NCI-H774 (cell line): ENCODE data around the gene SLC25A13.

Experiments used
- DNase-seq: peaks from one replicate; lab custom pipeline; 2025; lab: John Stamatoyannopoulos, UW

Gene SLC25A13

DNA sequence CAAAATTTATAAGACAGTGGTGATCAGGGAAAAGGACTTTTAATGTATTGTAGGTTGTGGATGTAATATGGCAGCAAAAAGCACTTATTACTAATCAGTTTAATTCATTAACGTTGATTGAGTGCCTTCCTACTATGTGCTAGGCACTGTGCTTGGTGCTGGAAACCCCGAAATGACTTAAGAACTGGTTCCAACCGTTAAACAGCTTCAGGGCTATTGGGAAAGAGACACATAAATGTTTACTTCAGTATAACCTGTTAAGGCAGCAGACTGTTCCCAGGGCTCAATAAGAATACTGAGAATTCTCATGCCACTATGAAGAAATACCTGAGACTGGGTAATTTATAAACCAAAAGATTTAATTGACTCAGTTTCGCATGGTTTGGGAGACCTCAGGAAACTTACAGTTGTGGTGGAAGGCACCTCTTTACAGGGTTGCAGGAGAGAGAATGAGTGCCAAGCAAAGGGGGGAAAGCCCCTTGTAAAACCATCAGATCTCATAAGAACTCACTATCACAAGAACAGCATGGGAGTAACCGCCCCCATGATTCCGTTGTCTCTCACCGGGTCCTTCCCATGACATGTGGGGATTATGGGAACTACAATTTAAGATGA, 1.1 kb upstream of the SLC25A13 start:
- no peak for DNase-seq

DNA sequence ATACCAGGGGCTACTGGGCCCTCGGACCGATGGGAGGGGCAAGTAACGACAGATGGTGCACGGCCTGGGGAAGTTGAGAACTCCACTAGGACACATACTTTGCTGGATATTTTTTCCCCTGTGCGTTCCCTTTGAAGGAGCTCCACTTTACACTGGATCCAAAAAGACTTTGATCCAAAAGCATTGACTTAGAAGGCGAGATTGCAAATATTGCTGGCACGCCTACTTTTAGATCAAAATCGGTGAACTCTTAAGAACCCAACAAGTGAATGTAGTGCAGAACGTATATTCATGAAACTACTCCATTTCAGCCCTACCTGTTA, 436 bp upstream of the SLC25A13 start:
- no peak for DNase-seq

DNA sequence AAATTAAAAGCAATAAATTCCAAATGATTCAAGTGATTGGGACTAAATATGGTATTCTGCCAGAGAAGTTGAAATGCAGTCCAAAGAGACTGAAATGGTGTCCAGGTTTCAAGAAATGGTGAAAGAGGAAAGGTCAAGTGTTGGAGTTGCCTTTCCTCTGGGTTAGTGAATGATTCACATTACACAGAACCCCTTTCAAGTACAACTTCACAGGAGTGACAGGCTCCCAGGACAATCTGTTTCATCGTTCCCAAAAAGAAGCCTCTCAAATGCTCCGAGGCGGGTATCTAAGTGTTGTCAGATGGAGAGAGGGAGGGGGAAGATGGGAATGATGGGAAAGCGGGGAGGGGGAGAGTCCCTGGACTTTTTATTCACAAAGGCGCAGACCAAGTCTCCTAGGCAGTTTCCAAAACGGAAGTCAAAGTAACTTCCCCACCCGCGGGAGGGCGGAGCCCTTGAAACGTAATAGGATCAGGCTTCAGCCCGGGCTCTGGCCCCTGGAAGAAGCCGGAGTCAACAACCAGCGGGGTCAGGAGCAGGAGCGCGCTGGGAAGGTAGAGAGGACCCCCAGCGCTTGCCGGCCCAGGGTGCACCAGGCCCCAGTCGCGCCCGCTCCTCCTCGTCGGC, 754 bp downstream of the SLC25A13 start:
- DNase-seq, result peak; percentile 56

DNA sequence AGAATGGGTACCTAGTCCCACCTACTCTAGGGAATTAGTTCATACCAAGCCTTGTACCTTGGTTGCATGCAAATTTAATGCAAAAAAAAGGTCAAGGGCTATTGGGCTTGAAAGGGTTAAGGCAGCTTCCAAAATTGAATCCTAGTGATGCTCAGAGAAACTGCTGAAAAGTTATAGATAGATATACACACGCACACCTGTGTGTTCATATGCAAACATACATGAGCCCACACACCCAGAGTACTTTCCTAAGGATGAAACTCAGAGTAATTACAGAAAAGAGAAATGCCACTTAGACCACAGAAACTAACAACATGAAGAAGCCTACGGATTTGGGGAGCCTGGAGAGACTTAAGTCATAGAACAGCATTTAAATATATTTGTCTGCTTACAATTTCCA, 1.5 kb downstream of the SLC25A13 start:
- no peak for DNase-seq

DNA sequence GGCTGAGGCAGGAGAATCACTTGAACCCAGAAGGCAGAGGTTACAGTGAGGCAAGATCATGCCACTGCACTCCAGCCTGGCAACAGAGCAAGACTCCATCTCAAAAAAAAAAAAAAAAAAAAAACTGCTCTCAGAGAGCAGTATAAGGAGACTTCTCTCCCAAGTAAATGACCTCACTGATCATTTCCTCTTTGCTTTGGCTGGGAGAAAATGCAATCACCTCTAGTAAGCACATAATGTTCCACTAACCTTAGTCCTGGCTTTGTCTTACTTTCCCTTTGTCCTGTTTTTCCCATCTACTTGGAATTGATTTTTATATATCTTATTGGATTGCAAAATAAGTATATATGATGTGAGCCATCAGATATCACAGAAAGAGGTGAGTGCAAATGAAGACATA, 2.5 kb downstream of the SLC25A13 start:
- DNase-seq, result no peak

DNA sequence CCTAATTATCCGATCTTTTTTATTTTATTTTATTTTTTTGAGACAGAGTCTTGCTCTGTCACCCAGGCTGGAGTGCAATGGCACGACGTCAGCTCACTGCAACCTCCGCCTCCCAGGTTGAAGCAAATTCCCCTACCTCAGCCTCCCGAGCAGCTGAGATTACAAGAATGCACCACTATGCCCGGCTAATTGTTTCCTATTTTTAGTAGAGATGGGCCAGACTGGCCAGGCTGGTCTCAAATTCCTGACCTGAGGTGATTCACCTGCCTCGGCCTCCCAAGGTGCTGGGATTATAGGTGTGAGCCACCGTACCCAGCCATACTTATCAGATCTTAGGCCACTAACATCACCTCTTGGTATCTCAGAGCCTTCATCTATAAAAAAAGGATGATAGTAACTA, 4.9 kb downstream of the SLC25A13 start:
- DNase-seq, result no peak

DNA sequence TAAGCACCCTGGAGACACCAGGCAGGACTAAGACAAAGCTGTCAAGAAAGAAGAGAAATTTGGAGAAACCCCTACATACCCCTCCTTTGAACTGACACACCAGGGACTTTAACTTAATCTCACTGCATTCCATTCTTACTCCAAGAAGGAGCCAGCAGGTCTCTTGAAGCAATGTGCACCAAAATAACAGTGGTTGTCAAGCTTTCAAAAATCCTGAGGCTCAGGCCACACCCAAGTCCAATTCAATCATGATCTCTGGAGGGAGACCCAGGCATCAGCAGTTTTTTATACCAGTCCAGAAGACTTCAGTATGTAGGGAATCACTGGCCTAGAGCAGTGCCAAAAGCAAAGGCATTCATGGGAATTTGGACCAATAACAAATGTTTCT, 6.8 kb downstream of the SLC25A13 start:
- no peak for DNase-seq

DNA sequence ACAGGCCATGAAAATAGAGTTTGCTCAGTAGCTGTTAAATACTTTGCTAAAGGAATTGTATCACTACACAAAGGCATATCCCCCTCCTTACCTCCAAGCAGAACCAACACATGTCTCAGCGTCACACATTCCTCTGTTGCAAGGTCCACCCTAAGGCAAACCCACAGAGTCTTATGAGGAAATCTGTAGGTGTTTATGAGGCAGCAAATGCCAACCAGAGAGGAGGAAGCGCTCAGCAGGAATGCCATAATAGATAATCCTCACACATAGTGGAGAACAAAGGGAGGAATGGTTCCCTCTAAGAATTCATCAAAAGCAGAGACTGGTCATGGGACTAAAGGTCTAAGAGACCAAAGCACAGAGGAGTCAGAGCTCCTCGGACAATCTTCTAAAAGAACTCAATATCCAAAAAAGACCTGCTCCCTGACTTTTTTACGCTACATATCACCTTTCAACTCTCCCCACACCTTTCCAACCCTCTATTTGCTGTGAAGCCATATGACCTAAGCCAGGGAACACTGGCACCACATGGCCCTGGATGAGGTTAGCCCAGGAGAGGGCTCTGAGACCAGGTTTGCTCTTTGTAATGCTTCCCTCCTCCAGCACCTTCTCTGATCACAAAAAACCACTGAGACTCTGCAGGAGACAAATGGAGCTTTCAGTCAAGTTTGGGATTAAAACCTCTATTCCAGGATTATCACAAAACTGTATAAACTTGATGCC, 7.3 kb downstream of the SLC25A13 start:
- no peak for DNase-seq

DNA sequence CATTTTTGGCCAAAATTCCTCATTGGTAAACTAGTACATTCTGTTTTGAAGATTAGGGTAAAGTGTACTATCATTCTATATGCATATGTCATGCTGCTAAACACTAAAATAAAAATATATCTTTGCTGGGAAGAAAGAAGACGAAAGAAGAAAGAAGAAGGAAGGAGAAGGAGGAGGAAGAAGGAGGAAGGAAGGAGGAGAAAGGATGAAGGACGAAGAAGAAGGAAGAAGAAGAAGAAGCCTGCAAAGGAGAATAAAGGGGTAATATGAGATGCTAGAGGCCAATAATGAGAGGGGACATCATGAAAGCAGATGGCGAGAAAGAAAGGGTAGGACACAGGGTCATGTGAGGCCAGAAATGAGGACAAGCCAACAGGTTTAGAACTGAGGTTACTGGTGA, 8.0 kb downstream of the SLC25A13 start:
- DNase-seq, result no peak

DNA sequence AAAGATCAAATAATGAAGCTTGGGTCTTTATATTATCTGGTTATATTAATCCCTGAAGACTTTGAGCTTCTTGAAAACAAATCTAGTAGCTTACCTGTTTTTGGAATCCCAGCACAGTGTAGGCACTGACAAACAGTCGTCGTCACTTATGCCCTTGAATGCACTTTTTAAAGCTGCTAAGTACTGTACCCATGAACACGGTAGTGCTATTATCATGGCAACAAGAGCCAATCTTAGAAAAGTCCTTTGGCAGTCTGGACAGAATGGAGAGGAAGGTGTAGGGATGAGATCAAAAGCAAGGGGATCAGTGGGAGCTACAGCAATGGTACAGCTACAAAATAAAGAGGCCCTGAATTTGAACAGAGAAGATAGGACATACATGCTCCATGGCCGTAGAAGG, 9.4 kb downstream of the SLC25A13 start:
- no peak for DNase-seq

DNA sequence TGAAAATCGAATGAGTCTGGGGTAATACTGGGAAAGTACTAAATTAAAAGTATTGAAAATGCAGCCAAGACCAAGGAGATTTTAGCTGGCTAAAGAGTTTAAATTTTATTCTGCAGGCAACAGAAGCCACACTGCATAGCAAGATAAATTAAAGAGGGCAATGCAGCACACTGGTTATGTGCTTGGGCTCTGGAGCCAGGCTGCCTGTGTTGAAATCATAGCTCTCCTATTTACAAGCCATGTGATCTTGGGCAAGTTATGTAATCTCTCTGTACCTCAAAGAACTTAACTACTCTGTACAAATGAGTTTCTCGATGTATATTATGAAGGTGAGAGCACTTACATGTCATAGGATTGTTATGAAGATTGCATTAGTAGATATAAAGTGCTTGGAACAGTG, 9.9 kb downstream of the SLC25A13 start:
- no peak for DNase-seq

DNA sequence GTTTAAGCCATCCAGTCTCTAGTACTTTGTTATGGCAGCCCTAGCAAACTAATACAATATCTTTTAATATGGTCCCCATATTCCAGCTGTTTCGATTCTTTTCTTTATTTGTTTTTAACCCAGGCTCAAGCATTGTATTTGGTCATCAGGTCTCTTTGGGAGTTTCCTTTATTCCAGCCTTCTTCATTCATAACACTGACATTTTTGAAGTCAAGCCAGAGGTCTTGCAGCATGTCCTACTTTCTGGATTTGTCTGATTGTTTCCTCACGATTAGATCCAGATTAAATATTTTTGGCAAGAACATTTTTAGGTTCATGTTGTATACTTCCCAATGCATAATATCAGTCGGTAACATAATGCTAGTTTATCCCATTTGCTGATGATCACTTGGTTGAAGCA, 11.8 kb downstream of the SLC25A13 start:
- DNase-seq, result no peak

DNA sequence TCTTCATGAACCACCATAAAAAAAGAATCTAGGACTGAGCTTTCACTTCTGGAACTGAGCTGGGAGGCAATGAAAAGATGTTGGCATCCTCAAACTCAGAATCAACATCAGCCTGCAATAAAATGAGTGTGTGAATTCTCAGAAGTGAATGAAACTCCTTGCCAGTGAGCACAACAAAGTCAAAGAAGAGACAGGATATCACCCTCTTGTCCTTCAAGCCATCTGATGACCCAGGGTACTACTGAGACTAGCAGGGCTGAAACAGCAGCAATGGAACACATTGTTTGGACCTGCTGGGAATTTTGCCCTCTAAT, 13.0 kb downstream of the SLC25A13 start:
- DNase-seq, result no peak

DNA sequence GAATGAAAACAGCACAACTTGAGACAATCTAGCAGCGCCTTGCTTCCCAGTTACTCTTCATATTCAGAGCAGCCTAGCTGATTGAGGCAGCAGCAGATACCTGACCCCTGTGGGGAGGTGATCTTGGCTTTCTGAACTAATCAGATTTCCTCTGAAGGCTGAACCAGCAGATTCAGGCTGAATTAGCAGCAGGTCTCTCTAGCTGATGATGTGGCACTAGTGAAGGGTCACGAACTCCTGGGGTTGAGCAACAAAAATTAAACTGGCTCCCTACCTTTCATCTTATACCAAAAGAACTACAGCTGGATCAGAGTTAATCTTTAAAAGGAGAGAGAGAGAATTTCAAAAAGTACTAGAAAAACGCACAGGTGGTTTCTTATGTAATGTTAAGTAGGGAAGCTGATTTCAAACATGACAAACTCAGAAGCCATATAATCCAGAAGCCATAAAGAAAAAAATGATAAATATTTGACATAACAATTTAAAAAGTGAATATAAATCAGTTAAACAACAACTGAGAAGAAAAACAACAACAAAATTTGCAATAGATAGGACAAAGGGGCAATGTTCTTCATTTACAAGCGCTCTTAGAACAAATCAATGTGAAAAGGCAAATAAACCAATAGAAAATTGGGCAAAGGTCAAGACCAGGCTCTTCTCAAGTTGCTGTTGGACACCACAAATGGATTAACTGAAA, 13.5 kb downstream of the SLC25A13 start:
- no peak for DNase-seq

DNA sequence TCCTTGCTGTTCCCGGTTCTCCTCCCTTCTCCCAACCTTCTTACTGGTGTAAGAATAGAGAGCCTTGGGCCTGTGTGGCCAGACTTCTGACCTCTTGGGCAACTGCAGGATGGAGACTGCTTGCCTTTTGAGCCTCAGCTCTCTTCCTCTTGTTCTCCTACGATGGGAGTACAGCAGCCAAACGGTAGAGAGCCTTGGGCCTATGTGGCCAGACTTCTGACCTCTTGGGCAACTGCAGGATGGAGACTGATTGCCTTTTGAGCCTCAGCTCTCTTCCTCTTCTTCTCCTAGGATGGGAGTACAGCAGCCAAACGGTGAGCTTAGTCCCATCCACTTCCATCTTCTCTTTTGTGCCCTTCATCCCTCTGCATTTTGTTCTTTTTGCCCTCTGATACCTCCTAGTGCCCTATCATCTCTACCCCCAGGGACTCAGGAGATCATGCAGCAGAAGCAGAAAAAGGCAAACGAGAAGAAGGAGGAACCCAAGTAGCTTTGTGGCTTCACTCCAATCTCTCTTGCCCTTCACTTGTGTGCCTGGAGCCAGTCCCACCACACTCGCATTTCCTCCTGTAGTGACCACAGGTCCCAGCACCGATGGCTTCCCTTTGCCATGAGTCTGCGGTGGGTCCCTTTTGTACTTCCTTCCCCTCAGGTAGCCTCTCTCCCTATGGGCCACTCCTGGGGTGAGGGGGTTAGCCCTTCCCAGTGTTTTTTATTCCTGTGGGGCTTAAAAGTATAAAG, 15.3 kb downstream of the SLC25A13 start:
- no peak for DNase-seq

DNA sequence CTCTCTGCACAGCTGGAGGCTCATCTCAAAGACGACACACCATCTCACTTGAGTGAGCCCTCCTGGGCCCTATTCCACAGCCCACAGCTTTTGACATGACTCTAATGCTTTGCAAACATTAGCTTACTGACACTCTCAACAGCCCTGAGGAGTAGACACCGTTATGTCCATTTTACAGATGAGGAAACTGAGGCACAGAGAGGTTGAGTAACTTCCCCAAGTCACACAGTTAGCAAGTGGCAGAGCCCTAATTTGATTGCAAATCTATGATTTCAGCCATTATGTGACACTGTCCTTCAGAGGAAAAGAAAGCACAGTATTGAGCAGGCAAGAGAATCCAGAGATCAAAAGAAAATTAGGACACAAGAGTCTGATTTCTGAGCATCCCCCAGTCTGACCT, 16.0 kb downstream of the SLC25A13 start:
- no peak for DNase-seq

DNA sequence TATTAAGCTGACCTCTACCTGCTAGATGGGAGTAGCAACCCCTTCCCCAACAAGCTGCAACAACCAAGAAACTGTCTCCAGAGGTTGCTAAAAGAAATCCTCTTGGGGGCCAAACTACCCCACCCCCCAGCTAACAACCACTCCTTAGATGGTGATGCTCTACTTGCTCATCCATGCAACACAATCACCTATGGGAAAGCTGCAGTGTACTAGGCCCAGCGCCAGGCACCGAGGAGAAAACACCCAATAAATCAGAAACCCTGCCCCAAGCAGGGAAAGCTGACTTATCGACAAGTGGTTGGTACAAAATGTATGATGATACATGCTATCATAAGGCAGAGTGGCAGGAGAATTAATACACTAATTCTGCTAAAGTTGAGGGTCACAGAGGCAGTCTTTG, 17.3 kb downstream of the SLC25A13 start:
- DNase-seq, result no peak

DNA sequence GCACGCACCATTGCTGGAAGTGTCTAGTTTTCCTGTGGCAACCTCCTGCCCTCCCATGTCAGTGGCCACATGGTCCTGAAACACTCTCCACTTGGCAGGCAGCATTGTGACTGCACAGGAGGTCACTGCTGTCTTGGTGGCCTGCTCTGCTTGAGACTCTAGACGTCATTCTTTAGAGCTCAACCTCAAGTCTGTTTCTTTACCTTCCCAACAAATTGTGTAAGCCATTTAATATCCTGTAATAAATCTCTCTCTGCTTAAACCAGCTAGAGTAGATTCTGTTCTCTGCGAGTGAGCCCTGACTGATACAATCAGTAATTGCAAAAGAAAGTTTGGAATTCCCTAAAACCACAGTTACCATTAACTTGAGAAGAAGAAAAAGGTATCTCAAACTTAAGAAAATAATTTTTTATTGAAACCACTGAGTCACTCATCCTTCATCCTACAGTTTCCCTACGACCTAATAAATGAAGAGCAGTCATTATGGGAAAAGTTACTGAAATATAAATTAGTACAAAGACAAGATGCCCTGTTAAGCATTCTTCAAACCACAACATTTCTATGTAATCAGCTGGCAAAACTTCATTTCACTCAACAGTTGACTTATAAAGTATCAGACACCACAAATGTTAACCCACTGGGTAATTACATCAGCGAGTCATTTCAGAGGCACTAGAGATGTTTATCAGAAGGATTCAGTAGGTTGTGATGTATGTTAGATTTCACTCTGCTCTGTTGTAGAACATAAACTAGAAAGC, 18.0 kb downstream of the SLC25A13 start:
- no peak for DNase-seq

DNA sequence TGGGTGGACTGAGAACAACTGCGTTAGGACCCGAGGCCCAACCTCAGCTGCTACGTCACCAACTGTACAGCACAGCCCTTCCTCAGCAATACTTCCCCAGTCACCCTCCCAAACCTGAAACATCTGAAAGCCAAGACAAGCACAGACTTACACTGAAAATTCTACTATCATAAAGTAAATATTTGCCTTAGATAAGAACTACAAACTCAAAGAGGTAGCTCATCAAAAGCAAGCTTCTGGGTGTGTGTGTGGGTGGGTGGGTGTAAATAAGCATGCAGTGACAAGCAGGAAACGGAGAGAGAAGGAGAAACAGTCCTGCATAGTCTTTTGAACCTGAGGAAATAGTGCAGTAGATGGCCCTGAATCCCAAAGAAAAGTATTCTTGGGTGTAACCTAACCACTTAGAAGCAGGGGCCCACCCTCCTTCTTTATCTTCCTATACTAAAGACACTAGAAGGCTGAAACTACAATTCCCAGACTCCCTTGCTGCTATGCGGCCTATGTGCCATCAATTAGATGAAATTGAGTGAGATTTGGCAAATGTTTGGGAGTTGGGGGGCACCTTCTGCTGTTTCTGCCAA, 18.7 kb downstream of the SLC25A13 start:
- no peak for DNase-seq

DNA sequence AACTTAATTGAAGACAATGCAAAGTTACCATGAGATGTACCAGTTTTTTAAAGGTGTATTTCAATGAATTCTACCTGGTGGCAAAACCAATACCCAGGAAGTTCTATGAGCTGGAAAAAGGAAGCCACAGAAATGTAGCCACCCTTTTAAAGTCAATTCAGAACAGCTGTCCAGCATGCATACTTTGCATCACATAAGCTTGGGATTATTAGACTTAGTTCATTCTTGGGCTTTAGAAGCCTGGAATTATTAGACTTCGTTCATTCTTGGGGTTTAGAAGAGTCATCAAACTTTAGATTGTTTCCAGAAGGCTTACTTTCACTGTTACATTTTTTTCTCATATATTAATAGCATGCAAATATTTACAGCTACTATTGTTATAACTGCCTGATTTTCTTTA, 20.9 kb downstream of the SLC25A13 start:
- no peak for DNase-seq

DNA sequence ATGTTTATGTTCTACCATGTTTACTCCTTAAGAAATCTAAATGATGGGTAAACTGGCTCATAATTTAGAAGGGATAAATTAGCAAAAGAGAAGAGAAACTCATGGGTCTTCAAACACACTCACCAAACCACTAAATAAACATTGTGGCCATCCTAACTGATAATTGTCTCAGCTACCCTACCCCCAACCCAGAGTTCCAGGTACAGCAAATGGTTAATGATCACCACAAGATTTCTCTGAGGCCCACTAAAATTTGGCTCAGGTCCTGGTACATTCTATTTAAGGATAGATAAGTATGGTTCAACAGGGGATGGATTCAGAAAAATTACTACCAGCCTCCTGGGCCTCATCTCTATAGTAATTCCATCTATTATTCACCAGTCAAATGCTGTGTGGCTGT, 21.4 kb downstream of the SLC25A13 start:
- DNase-seq, result no peak

DNA sequence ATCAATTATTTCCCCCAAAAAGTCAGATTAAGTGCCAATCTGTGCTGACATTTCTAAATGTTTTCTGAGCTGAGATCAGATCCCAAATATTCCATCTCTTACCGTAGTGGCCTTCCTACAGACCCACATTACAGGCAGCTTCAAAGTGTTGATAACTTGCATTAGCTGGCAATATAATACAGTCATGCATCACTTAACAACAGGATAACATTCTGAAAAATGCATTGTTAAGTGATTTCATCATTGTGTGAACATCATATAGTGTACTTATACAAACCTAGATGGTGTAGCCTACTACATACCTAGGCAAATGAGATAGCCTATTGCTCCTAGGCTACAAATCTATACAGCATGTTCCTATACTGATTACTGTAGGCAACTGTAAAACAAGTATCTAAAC, 22.4 kb downstream of the SLC25A13 start:
- DNase-seq, result no peak
